ENCODE measurements around the gene BFSP2. TPM values are rescaled to one million over a fixed set of nuclear protein-coding genes. Genes with fewer than 3 reads are reported as not detected.

BFSP2 gene
- total RNA-seq, 1 experiment from 2014 or later = not detected

DNA sequence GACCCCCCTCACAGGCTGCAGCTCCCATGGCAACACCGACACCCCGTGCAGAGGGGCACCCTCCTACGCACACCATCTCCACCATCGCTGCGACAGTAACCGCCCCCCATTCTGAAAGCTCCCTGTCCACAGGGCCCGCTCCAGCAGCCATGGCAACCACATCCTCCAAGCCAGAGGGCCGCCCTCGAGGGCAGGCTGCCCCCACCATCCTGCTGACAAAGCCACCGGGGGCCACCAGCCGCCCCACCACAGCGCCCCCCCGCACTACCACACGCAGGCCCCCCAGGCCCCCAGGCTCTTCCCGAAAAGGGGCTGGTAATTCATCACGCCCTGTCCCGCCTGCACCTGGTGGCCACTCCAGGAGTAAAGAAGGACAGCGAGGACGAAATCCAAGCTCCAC is 19.9 kb upstream of the BFSP2 start:
- Histone ChIP-seq H3K9me3 (no peaks in the 10 kb centered on the region), H3K4me1 (no peaks in the 10 kb centered on the region), H3K27me3 (replicated peaks; ENCODE audit: control insufficient read depth, insufficient read depth, low read length) (no peaks in the 10 kb centered on the region), H3K4me3 (ENCODE audit: low read depth, low read length) (no peak overlapping the region), H3K36me3 (ENCODE audit: control insufficient read depth, insufficient read depth, low read length) (no peaks in the 10 kb centered on the region)
- H3K27me3 Mint-ChIP-seq (ENCODE audit: insufficient read depth, unreplicated experiment) = no peaks in the 10 kb centered on the region
- intact Hi-C loops (cut with micrococcal nuclease; ENCODE audit: unreplicated experiment) = loop anchor here (5.0 to 10.0 kb wide), 2 partner anchors 108 to 845 kb away; no protein-coding TSS in a partner anchor
- ChIA-PET CTCF (interaction anchor here (0.7 to 1.2 kb wide), 2 partner anchors 23 to 649 kb away, joined by 3 read pairs; no protein-coding TSS in a partner anchor), POLR2A (no interaction called here)
- H3K4me3 Mint-ChIP-seq (ENCODE audit: unreplicated experiment) = no peak overlapping the region
- H3K27ac Mint-ChIP-seq (ENCODE audit: unreplicated experiment) = no peak overlapping the region
- no peak for TF ChIP-seq CTCF (IDR thresholded peaks at IDR 0.05; ENCODE audit: insufficient read depth in 1 of 2, low read depth in 1 of 2, low read length in 1 of 2, severe bottlenecking in 1 of 2, unreplicated experiment in 1 of 2)
- no peaks in the 10 kb centered on the region for H3K4me1 Mint-ChIP-seq (ENCODE audit: low read depth, unreplicated experiment)
- H3K9me3 Mint-ChIP-seq (ENCODE audit: unreplicated experiment) = no peaks in the 10 kb centered on the region
- BruUV-seq (replicated peaks) = no TSS peak
- H3K36me3 Mint-ChIP-seq (ENCODE audit: insufficient read depth, unreplicated experiment) = no peaks in the 10 kb centered on the region
- no peak for DNase-seq

DNA sequence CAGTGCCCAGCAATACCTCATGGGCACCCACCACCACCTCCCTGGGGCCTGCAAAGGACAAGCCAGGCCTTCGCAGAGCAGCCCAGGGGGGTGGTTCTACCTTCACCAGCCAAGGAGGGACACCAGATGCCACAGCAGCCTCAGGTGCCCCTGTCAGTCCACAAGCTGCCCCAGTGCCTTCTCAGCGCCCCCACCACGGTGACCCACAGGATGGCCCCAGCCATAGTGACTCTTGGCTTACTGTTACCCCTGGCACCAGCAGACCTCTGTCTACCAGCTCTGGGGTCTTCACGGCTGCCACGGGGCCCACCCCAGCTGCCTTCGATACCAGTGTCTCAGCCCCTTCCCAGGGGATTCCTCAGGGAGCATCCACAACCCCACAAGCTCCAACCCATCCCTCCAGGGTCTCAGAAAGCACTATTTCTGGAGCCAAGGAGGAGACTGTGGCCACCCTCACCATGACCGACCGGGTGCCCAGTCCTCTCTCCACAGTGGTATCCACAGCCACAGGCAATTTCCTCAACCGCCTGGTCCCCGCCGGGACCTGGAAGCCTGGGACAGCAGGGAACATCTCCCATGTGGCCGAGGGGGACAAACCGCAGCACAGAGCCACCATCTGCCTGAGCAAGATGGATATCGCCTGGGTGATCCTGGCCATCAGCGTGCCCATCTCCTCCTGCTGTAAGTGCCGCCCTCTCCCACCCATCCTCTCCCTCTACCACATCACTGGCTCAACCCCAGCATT is 19.2 kb upstream of the BFSP2 start:
- no peaks in the 10 kb centered on the region for H3K36me3 Mint-ChIP-seq (ENCODE audit: insufficient read depth, unreplicated experiment)
- intact Hi-C loops (cut with micrococcal nuclease; ENCODE audit: unreplicated experiment) = loop anchor here (5.0 to 10.0 kb wide), 2 partner anchors 108 to 846 kb away; no protein-coding TSS in a partner anchor
- ChIA-PET CTCF (interaction anchor here (0.7 to 2.6 kb wide), 3 partner anchors 23 to 650 kb away, joined by 3 to 21 read pairs (median 3); no protein-coding TSS in a partner anchor), POLR2A (no interaction called here)
- H3K9me3 Mint-ChIP-seq (ENCODE audit: unreplicated experiment) = no peaks in the 10 kb centered on the region
- no peak overlapping the region for H3K27ac Mint-ChIP-seq (ENCODE audit: unreplicated experiment)
- Histone ChIP-seq H3K36me3 (ENCODE audit: control insufficient read depth, insufficient read depth, low read length) (no peaks in the 10 kb centered on the region), H3K4me3 (ENCODE audit: low read depth, low read length) (no peak overlapping the region), H3K27me3 (replicated peaks; ENCODE audit: control insufficient read depth, insufficient read depth, low read length) (no peaks in the 10 kb centered on the region), H3K9me3 (no peaks in the 10 kb centered on the region), H3K4me1 (no peaks in the 10 kb centered on the region)
- no peak for TF ChIP-seq CTCF (IDR thresholded peaks at IDR 0.05; ENCODE audit: insufficient read depth in 1 of 2, low read depth in 1 of 2, low read length in 1 of 2, severe bottlenecking in 1 of 2, unreplicated experiment in 1 of 2)
- no TSS peak for BruUV-seq (replicated peaks)
- DNase-seq = no peak
- no peaks in the 10 kb centered on the region for H3K4me1 Mint-ChIP-seq (ENCODE audit: low read depth, unreplicated experiment)
- H3K27me3 Mint-ChIP-seq (ENCODE audit: insufficient read depth, unreplicated experiment) = no peaks in the 10 kb centered on the region
- no peak overlapping the region for H3K4me3 Mint-ChIP-seq (ENCODE audit: unreplicated experiment)

DNA sequence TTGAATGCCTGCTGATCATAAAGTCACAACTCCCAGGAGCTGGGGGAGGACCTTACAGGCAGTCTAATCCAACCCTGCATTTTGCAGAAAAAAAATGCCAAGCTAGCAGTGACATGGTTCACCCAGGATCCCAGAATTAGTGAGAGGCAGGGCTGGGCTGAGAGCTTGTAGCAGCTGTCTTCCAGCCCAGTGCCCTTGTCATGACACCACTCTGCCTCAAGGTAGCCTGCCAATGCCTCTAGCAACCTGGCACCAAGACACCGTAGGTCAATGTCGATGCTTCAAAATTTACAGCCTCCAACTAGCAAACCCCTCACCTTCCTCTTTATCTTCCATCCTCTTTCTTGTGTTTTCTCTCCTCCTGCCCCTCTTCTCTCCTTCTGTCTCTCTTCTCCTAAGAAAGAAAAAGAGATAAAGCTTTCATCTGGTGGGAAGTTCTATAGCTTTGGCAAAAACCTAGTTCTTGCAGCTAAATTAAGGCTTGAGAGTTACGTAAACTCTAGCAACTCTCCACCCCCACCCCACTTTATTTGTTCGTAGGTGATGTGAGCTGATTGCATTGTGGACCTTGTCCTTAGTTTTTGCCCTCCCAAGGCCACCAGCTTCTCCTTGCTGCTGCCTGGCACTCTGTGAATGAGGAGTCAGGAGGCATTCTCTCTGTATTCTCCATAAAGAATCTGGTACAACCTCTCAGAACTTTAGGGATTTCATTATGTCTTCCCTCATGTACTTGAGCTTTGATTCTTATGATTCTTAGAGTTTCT is 18.3 kb upstream of the BFSP2 start:
- no peak for DNase-seq
- no peak overlapping the region for H3K4me3 ChIP-seq (ENCODE audit: low read depth, low read length)
- no peak overlapping the region for H3K4me3 Mint-ChIP-seq (ENCODE audit: unreplicated experiment)
- TF ChIP-seq CTCF (IDR thresholded peaks at IDR 0.05; ENCODE audit: insufficient read depth in 1 of 2, low read depth in 1 of 2, low read length in 1 of 2, severe bottlenecking in 1 of 2, unreplicated experiment in 1 of 2) = no peak
- H3K4me1 ChIP-seq = no peaks in the 10 kb centered on the region
- H3K36me3 Mint-ChIP-seq (ENCODE audit: insufficient read depth, unreplicated experiment) = no peaks in the 10 kb centered on the region
- BruUV-seq (replicated peaks) = no TSS peak
- H3K36me3 ChIP-seq (ENCODE audit: control insufficient read depth, insufficient read depth, low read length) = no peaks in the 10 kb centered on the region
- no peaks in the 10 kb centered on the region for H3K27me3 Mint-ChIP-seq (ENCODE audit: insufficient read depth, unreplicated experiment)
- POLR2A ChIA-PET = no interaction called here
- no peaks in the 10 kb centered on the region for H3K9me3 Mint-ChIP-seq (ENCODE audit: unreplicated experiment)
- no peaks in the 10 kb centered on the region for H3K4me1 Mint-ChIP-seq (ENCODE audit: low read depth, unreplicated experiment)
- CTCF ChIA-PET = interaction anchor here (0.9 to 2.6 kb wide), 3 partner anchors 95 to 650 kb away, joined by 3 to 21 read pairs (median 6); no protein-coding TSS in a partner anchor
- no peaks in the 10 kb centered on the region for H3K27me3 ChIP-seq (replicated peaks; ENCODE audit: control insufficient read depth, insufficient read depth, low read length)
- no peak overlapping the region for H3K27ac Mint-ChIP-seq (ENCODE audit: unreplicated experiment)
- intact Hi-C loops (cut with micrococcal nuclease; ENCODE audit: unreplicated experiment) = loop anchor here (5.0 to 10.0 kb wide), 2 partner anchors 109 to 847 kb away; no protein-coding TSS in a partner anchor
- no peaks in the 10 kb centered on the region for H3K9me3 ChIP-seq

Data from Caco-2 (cell line).